GM13976 (cell line): ENCODE measurements around the gene CELF4.

Source experiments
- DNase-seq: peaks from one replicate; pipeline ENCODE4 v3.0.0; 2012; ENCODE audit warnings: low spot score
- CTCF ChIP-seq: IDR thresholded peaks from 2 replicates; pipeline ENCODE4 v1.5.1; 2012; ENCODE audit warnings: borderline replicate concordance, mild to moderate bottlenecking; ENCODE audit not compliant: insufficient read depth; ENCODE audit errors: extremely low read depth, missing control alignments, control extremely low read depth
- in situ Hi-C: fragments of 300-500 bp; cut with MboI; formaldehyde crosslinking; loops from one replicate; pipeline ENCODE4 v1.12.0; 2022; ENCODE audit warnings: low sequenced_read_pairs, mixed read lengths, inconsistent platforms; ENCODE audit not compliant: unreplicated experiment

Gene CELF4

GRCh38 chr18:37309861-37310260 lies 255.7 kb downstream of the CELF4 start:
- DNase-seq = no peak
- no peak for TF ChIP-seq CTCF
- in situ Hi-C loops = no loop called here

GRCh38 chr18:37309059-37309458 lies 256.5 kb downstream of the CELF4 start:
- no peak for DNase-seq
- in situ Hi-C loops = no loop called here
- TF ChIP-seq CTCF = no peak

GRCh38 chr18:37307181-37307580 lies 258.4 kb downstream of the CELF4 start:
- DNase-seq = no peak
- in situ Hi-C loops = no loop called here
- TF ChIP-seq CTCF = no peak

- in situ Hi-C loops = no loop called here
- DNase-seq = no peak
- no peak for TF ChIP-seq CTCF
Observed at GRCh38 chr18:37306432-37306831, 259.2 kb downstream of the CELF4 start.

GRCh38 chr18:37305066-37305465 lies 260.5 kb downstream of the CELF4 start:
- no peak for TF ChIP-seq CTCF
- in situ Hi-C loops = no loop called here
- DNase-seq = no peak

GRCh38 chr18:37304012-37304680 lies 261.5 kb downstream of the CELF4 start:
- no peak for TF ChIP-seq CTCF
- in situ Hi-C loops = no loop called here
- DNase-seq = no peak
